Femur (tissue), 1 donor: ENCODE data around the gene ZC3HAV1.
"Not testable (repeated sequence)": the region's sequence is repeated elsewhere in the genome, so short reads cannot be mapped to it uniquely, and the experiment has no call there.

Source experiments
- DNase-seq: peaks from one replicate; pipeline ENCODE4 v3.0.0-alpha.2; 2017

ZC3HAV1 gene

DNA sequence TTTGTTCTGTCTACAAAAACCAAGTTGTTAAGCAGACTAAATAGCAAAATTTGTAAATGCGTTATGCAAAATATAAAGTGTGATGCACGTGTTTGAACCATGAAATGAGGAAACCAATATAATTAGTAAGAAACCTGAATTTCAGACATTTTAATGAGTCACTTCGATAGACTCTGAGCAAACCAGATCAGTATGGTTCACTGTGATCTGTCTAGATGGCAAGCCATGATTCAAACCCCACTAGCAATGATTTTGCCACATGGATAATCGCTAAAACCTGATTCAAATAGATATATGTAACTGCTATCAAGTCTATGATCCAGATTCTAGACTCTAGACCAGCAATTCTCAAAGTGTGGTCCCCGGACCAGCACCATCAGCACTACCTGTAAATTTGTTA is 24.8 kb downstream of the ZC3HAV1 start:
- DNase-seq: no peak

DNA sequence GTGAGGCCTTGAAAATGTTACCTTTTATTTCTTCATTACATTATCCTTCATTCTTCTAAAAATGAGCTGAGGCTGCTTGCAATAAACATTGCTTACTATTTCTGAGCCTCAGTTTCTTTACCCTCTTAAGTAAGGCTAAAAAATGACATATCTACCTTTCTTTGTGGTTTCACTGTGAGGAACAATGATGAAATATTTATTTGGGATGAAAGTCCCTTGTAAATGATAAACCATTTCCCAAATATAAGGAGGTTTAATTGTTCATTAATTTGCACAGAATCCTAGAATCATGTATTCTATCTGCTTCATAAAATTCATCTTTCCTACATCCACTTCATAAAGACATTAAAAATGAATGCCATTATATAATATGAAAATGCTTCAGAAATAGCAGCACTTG is 27.9 kb downstream of the ZC3HAV1 start:
- DNase-seq: no peak

DNA sequence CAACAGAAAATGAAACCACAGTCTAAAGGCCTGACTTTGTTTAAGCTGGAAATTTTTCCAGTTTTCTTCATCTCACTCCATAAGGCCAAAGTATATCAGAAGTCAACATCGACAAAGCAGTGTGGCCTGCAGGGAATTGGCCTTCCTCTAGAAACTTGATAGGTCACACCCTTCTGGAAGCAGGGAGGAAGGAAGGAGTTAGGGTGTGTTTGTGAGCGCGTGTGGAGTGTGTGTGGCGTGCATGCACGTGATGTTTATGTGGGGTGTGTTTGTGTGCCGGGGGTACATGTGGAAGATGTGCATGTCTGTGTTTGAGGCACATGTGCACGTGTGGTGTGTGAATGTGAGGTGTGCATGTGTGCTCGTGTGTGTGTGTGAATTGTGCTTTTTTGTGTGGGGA is 28.6 kb downstream of the ZC3HAV1 start:
- no peak for DNase-seq

DNA sequence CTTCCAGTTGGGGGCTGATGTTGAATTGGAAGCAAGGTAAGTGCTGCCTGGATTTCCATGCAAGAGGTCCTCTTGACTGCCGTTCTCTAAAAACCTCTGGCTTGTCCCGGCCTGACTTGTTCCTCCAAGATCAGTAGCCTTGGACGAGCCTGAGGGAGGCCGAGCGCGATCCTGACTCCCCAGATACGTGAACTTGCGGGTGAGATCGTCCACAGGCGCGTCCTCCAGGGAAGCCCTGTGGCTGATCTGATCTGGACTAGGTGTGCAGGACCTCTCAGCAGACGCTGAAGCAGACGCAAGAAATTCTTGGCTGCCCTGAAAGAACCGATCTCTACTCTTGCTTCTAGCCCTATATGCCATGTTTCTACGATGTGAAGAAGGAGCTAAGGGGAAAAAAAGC is 29.7 kb downstream of the ZC3HAV1 start:
- DNase-seq: no peak

DNA sequence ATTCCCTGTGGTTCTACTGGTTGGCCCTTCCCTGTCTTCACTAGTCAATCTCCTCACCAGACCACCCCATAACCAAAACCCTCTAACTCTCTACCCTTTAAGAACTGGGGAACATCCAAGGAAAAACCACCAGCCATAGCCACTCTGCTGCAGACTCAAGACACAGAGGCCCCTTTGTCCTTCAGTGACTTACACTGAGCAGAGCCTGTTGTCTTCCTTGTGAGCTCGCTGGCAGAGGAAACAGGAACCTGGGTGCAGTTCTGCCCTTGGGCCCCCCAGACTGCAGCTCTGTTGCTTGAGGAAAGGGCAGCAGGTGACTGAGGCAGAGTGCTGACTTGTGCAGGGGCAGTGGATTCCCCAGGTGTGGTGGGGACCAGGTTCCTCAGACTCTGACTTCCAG is 30.6 kb downstream of the ZC3HAV1 start:
- no peak for DNase-seq

DNA sequence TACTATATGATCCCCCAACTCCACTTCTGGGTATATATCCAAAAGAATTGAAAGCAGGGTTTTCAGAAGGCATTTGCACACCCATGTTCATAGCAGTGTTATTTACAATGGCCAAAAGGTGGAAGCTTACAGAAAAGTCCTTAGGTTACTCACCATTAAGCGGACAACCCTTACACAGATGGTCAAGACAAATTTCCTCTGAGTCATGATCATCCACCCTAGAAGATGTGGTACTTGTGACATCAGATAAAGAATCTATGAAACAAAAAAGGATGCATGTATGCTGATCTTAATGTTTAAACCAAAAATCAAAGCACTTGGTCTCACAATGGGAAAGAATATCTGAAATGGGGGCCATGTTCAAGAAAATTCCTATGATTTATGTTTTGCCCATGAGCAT is 31.1 kb downstream of the ZC3HAV1 start:
- no peak for DNase-seq

DNA sequence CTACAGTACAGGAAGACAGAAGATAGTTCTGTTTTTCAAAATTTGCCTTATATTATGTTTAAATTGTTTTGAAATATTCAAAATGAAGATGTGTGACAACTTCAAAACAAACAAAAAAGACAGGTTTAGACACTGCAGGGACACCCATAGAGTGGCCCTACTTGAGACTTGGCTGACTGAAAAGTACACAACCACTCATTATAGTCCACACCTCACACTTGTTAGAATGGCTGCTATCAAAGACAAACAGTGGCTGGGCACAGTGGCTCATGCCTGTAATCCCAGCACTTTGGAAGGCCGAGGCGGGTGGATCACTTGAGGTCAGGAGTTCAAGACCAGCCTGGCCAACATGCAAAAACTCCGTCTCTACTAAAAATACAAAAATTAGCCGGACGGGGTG is 31.8 kb downstream of the ZC3HAV1 start:
- not testable (repeated sequence) for DNase-seq

DNA sequence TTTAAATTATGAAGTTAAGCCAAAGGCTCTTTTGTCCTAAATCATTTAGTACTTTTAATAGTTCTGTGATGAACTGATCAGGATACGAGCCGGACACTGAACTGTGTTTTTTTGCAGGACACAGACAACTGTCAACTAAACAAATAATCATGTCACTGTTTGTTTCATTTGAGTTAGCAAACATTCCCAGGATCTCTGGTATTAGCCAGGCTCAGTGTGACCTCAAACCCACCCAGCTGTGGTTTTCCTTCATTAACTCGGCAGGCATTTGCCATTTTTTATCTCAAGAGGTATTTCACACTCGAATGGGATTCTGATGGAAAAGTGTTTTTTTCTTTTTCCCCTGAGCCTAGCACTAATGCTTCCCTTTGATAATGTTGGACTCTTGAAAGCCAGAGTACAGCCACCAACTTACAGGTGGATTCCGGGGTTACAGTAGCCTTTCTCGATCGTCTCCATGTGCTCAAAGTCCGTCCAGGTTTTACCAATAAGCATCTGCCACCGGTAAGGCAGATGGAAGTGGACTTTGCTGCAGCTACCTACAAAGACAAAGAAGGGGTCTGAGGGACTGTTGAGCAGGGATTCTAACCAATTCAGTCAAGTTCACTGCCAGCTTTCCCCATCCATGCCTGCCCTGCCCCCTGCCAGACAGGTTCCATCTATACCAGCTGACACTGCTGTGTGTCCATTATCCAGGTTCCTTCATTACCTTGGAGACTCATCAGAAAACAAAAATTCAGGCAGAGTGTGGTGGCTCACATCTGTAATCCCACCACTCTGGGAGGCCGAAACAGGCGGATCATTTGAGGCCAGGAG is 33.4 kb downstream of the ZC3HAV1 start:
- no peak for DNase-seq

DNA sequence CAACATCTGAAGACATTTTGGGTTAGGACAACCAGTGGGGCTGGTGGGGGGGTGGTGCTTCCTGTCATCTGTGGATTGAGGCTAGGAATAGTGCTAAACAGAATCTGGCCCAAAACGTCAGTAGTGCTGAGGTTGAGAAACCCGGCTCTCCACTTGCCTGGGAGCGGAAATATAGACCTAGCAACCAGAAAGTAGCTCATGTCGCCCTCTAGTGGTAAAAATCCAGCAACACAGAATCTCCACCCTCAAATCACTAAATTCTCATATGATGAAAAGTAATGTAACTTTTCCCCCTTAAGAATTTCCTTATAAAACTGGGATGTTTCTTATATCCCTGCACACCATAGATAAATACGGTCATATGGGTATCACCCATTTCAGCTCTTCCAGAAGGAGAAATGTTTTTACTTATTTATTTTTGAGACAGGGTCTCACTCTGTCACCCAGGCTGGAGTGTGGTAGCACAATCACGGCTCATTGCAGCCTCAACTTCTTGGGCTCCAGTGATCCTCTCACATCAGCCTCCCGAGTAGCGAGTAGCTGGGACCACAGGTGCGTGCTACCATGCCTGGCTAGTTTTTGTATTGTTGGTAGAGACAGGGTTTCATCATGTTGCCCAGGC is 34.4 kb downstream of the ZC3HAV1 start:
- peak; percentile 76 for DNase-seq

DNA sequence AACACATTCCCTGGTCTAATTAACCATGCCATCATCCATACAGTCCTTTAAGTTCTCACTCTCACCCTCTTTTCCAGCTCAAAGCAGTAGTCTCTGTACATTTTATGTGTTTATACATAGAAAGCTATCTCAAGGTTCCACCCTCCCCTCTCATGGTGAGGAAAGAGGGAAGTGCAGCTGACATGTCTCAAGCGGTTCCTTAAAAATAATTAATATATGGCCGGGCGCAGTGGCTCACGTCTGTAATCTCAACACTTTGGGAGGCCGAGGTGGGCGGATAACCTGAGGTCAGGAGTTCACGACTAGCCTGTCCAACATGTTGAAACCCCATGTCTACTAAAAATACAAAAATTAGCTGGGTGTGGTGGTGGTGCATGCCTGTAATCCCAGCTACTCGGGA is 36.7 kb downstream of the ZC3HAV1 start:
- DNase-seq: no peak

DNA sequence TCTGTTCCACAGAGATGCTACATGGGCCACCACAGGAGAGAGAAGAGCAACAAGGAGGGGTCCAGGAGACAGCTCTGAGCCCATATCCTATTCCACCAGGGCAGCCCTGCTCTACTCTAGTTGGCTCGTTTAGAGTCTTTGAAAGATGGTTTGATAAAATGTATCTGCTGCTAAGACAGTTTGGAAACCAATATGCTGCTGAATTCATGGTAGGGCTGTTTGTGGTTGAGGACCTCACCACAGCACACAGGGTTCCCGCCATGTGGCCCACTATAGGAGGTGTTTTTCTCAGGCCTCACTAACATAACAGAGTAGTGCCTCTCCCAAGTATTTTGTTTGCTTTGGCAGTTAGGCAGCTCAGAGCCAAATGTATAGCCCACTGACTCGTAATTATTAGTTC is 37.8 kb downstream of the ZC3HAV1 start:
- DNase-seq: peak; percentile 45

DNA sequence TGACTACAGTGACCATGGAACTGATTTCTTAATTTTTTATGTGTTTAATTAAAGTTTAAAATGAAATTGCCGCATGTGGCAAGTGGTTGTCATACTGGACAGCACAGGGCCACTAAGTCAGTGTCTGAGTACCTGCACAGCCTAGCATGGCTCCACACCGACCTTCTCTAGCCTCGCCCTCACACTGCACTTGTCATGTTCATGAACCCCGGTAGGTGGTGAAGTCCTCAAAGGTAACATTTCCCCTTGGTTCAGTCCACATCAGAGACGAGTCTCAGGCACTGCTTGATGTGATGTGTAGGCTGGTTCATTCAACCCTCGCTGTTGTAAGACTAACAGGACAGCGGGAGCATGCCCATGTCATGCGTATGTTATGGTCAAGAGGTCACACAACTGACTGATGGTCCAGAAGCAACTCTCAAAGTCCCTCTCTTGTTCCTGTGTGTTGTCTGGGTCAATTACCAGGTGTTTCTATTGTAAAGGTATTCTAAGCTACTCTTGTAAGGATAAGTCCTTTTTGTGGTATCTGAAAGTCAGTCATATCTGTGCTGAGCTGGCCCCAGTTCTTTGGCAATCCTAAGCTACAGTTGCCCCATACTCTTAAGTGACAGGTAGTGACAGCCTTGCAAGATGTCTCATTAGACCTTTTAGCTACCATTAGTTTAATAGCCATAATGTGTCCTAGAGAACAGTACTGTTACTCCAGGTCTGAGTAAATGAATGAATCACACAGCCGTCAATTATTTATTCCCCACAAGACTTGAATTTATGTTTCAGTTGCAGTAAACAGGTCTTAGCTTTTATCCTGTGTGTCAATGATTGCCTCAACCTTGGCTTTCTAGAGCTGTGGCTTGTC is 40.7 kb downstream of the ZC3HAV1 start:
- no peak for DNase-seq

DNA sequence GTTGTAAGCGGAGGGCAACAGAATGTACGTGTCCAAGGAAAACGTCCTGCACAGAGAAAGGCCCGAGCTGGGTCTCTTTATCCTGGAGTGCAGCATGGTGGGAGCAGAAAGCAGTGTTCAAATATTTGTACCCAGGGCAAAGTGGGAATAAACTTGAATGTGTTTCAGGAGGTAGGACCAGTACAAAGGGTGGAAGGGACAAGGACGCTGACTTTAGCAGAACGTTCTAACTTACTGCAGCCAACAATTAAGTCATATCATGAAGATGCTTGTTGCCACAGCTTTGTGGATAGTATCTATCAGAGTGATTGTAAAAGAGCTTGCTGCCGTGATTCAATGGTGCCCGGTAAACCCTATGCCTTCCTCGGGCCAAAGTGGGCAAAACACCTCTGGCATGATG is 43.2 kb downstream of the ZC3HAV1 start:
- DNase-seq: no peak

DNA sequence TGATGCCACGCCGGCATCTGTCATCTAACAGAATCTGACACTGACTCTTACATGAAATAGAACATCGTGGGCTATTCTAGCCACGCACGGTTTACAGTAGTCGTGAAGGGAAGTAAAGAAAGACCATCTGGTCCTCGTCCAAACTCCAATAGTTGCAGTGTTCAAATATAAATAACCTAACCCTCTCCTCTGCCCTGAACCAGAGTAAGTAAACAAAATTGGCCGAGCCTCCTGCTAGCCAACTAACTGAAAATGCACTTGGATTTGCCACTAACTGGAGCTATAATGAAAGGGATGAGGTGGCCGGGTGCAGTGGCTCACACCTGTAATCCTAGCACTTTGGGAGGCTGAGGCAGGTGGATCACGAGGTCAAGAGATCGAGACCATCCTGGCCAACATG is 44.2 kb downstream of the ZC3HAV1 start:
- DNase-seq: no peak

DNA sequence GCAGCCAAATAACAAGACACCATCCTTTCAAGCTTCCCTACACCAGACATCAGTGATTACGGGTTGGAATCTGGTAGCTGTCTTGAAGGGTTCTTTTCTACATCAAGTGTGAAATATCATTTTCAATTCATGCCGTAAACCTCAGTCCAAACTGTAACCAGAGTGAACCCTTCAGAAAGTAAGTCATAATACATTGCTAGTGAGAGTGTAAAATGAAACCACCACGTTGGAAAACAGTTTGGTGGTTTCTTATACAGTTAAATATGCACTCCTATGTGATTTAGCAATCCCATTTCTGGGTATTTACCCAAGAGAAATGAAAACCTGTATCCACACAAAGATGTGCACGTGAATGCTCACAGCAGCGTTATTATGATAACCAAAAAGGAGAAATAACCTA is 48.1 kb downstream of the ZC3HAV1 start:
- no peak for DNase-seq

DNA sequence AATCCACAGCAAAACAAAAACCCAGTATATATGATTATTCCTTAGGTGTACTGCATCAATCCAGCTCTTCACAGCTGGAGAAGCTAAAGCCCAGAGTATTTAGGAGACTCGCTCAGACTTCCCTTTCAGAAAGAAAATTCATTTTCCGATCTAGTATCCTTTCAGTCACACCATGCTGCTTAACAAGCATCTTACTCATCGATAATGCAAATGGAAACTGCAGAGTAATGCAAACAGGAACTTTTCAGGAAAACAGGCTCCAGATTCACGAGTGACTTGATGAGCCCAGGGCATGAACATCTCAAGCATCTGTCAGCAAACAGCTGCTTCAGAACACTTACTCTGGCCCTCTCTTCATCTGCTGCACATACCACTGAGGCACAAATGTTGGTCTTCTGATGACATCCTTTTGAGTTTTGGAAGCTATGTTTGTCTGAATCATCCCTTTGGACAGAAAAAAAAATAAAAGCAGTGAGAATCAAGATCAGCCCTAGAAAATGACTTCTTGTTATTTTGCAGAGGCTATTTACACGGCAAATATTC is 48.8 kb downstream of the ZC3HAV1 start:
- no peak for DNase-seq

DNA sequence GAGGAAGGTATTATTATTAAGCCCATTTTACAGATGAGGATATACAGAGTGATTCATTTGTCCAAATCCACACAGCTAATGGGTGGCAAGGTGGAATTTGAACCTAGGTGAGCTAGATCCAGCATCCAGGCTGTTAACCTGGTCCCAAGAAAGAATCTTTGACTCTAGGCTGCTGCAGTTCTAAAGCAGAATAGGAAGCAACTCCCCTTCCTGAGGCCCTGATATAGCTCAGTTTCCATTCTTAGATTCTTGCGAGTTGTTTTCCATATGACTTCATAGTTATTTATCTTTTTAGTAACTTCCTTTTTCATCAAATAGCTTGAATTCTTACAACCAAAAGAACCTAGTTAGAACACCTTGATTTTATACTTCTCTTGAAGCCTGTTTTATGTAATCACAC is 49.6 kb downstream of the ZC3HAV1 start:
- DNase-seq: no peak

DNA sequence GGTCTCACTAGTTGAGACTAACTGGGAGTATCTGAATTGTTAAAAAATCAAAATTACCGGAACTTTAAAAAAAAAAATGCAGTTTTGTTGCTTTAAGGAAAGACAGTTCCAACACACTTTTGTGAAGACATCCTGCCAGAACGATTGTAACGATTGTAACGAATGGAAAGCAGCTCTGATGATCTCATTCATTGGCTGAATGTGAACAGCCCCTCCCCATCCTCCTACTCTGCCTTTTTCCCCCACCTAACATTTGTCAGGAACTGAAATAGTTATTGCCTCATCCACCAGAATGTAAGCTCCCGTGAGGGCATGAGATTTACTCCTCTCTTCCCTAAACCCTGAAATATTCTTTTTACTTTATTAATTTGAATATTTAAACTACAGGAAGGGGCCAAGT is 50.6 kb downstream of the ZC3HAV1 start:
- DNase-seq: peak; percentile 69

DNA sequence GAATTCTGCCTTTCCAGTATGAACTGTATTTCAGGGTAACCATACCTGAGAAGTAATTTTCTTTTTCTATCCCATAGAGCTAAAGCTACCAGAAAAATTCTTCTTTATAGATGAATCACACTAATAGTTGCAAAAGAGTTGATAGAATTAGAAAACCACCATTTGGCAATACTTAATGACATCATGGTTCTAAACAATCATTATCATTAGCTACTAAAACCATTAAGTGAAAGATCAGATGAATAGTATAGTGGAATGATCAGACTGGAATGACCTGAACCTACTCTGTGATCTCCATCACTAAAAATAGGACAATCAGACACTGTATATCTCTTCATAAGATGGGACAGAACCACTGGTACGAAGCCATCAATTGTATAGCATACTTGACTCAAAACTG is 53.8 kb downstream of the ZC3HAV1 start:
- no peak for DNase-seq

DNA sequence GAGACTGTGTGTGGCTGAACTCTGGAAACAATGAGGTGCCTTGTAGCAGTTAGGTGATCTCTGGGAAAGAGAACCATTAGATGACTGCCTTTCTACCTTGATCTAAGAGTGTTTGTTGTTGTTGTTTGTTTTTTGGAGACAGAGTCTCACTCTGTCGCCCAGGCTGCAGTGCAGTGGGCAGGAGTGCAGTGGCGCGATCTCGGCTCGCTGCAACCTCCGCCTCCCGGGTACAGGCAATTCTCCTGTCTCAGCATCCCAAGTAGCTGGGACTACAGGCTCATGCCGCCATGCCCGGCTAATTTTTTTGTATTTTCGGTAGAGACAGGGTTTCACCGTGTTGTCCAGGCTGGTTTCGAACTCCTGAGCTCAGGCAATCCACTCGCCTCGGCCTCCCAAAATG is 54.9 kb downstream of the ZC3HAV1 start:
- not testable (repeated sequence) for DNase-seq

DNA sequence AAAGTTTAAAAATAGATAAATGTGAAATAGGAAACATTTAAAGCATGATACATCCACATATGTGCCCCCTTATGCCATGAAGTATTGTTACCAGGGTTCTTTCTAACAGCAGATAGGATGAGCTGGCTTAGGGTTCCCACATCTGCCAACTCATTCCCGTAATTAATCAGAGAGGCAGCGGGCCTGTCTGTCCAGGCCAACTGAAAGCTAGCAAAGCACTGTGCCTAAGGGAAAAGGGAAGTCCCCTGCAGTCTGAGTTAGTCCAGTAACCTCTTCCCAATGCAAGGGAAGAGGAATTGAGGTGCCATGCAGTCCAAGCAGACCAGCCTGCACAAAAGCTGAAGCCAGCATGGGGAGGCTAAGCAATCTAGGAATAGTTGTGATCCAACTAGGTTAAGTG is 55.4 kb downstream of the ZC3HAV1 start:
- DNase-seq: no peak

DNA sequence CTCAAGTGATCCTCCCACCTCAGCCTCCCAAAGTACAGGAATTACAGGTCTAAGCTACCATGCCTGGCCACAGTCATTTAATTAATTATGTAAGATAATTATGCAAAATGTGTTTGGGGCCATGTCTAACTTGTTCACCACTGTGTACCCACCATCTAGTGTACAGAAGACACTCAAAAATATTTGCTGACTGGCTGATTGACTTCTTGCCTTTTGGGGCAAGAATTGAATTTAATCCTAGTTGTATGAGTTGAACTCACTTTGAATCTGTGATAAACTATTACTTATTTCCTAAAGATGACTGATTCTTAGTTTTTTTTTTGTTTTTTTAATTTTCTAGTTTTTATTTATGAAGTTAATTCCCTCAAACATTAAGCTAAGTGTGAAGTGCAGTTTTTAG is 57.9 kb downstream of the ZC3HAV1 start:
- no peak for DNase-seq

DNA sequence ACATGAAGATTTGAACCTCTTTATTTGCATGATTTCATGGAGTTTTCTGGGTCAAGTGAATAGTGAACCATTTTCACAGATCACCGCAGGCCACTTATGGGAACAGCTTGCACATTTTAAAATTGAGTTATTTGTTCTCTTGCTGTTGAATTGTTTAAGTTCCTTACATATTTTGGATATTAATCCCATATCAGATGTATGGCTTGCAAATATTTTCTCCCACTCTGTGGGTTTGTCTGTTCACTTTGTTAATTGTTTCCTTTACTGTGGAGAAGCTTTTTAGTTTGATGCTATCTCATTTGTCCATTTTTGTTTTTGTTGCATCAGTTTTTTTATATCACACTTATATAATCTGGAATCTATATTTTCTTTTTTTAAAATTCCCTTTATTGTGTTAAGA is 59.6 kb downstream of the ZC3HAV1 start:
- DNase-seq: no peak

DNA sequence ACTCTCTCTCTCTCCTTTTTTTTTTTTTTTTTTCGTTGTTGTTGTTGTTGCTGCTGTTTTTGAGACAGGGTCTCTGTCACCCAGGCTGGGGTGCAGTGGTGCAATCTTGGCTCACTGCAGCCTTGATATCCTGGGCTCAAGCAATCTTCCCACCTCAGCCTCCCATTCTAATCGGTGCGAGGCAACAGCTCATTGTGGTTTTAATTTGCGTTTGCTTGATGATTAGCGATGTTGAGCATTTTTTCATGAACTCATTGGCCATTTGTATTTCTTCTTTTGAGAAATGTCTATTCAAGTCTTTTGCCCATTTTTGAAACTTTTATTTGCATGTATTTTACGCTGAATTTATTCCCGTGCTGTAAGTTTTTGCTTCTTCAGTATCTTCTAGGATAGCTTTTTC is 60.4 kb downstream of the ZC3HAV1 start:
- DNase-seq: no peak
